IMR-90 (cell line): ENCODE data around the gene EML4. TPM values are rescaled to one million over a fixed set of nuclear protein-coding genes. Genes with fewer than 3 reads are reported as not detected.

Experiments
- ATAC-seq: fragments of 200-7000 bp; cut with Tn5 transposase; 2 replicates; pipeline ENCODE4 v1.9.1; 2020; ENCODE audit warnings: low read depth, mild to moderate bottlenecking, moderate library complexity
- BruUV-seq: library from RNA; stranded (reverse); fragments of 400-500 nt; replicated peaks from 2 replicates; lab custom pipeline; 2021; lab: Mats Ljungman, UMichigan
- CTCF ChIA-PET: fragments of 300-600 bp; formaldehyde crosslinking; extraction: SDS; loops from one replicate; lab custom pipeline; 2021; ENCODE audit warnings: antibody characterized with exemption; lab: Yijun Ruan, JAX
- POLR2A ChIA-PET: fragments of 300-600 bp; sonication (Branson Sonifier 250); formaldehyde crosslinking; loops from one replicate; lab custom pipeline; 2022; ENCODE audit warnings: antibody characterized with exemption; ENCODE audit not compliant: unreplicated experiment; lab: Charles Lee
- DNase-seq: peaks from one replicate; pipeline ENCODE4 v3.0.0; 2013
- H2AFZ ChIP-seq: replicated peaks from 2 replicates; pipeline ENCODE3; 2013; ENCODE audit warnings: low read length, mild to moderate bottlenecking; ENCODE audit not compliant: poor library complexity
- H2AK5ac ChIP-seq: 2 replicates; pipeline ENCODE4 v1.6.1; 2013; ENCODE audit warnings: low read depth, low read length, inconsistent platforms
- H2AK9ac ChIP-seq: replicated peaks from 2 replicates; pipeline ENCODE3; 2013; ENCODE audit warnings: mild to moderate bottlenecking, low read depth, low read length, moderate library complexity; ENCODE audit not compliant: poor library complexity
- H2BK120ac ChIP-seq: 2 replicates; pipeline ENCODE4 v1.6.1; 2013; ENCODE audit warnings: low read depth, low read length, inconsistent platforms
- H2BK15ac ChIP-seq: 3 replicates; pipeline ENCODE4 v1.6.1; 2013; ENCODE audit warnings: low read depth, low read length, inconsistent platforms
- H2BK20ac ChIP-seq: 2 replicates; pipeline ENCODE4 v1.6.1; 2013; ENCODE audit warnings: low read depth, mild to moderate bottlenecking, inconsistent platforms, low read length, moderate library complexity
- H2BK5ac ChIP-seq: 2 replicates; pipeline ENCODE4 v1.6.1; 2013; ENCODE audit warnings: mild to moderate bottlenecking, low read depth, low read length, inconsistent platforms; ENCODE audit not compliant: poor library complexity, severe bottlenecking
- H3K14ac ChIP-seq: replicated peaks from 2 replicates; pipeline ENCODE4 v1.6.1; 2013; ENCODE audit warnings: low read depth, low read length, inconsistent platforms
- H3K18ac ChIP-seq: 2 replicates; pipeline ENCODE4 v1.6.1; 2013; ENCODE audit warnings: low read depth, low read length, control low read depth
- H3K23ac ChIP-seq: 2 replicates; pipeline ENCODE4 v1.6.1; 2013; ENCODE audit warnings: low read depth, low read length, inconsistent platforms
- H3K27ac ChIP-seq: 2 replicates; pipeline ENCODE4 v1.5.1; 2013; ENCODE audit warnings: mild to moderate bottlenecking, control low read depth, low read length; ENCODE audit not compliant: insufficient read depth
- H3K27me3 ChIP-seq: 2 replicates; pipeline ENCODE4 v1.6.1; 2013; ENCODE audit warnings: low read length; ENCODE audit not compliant: control insufficient read depth, insufficient read depth
- H3K36me3 ChIP-seq: 2 replicates; pipeline ENCODE4 v1.6.1; 2013; ENCODE audit warnings: low read length, mixed read lengths; ENCODE audit not compliant: control insufficient read depth, insufficient read depth
- H3K4ac ChIP-seq: 2 replicates; pipeline ENCODE4 v1.6.1; 2013; ENCODE audit warnings: low read depth, low read length, inconsistent platforms
- H3K4me1 ChIP-seq: 2 replicates; pipeline ENCODE4 v1.6.1; 2013; ENCODE audit warnings: low read length, mixed read lengths; ENCODE audit not compliant: control insufficient read depth, insufficient read depth
- H3K4me2 ChIP-seq: 2 replicates; pipeline ENCODE4 v1.6.1; 2013; ENCODE audit warnings: low read depth, mild to moderate bottlenecking, control low read depth, low read length, moderate library complexity
- H3K4me3 ChIP-seq: 2 replicates; pipeline ENCODE4 v1.5.1; 2013; ENCODE audit warnings: low read depth, mild to moderate bottlenecking, control low read depth, low read length, moderate library complexity; ENCODE audit not compliant: insufficient read depth
- H3K56ac ChIP-seq: 2 replicates; pipeline ENCODE4 v1.6.1; 2013; ENCODE audit warnings: low read length, inconsistent platforms; ENCODE audit not compliant: insufficient read depth; ENCODE audit errors: extremely low read depth
- H3K79me1 ChIP-seq, 2 experiments: 2 replicates each; pipeline ENCODE4 v1.6.1; 2013; ENCODE audit warnings: low read length in 2 of 2, inconsistent platforms in 1 of 2, low read depth in 1 of 2
- H3K9ac ChIP-seq: 2 replicates; pipeline ENCODE4 v1.6.1; 2013; ENCODE audit warnings: low read depth, low read length, control low read depth
- H3K9me1 ChIP-seq: 2 replicates; pipeline ENCODE4 v1.6.1; 2013; ENCODE audit warnings: low read length, inconsistent platforms; ENCODE audit not compliant: insufficient read depth
- H3K9me3 ChIP-seq: 2 replicates; pipeline ENCODE4 v1.6.1; 2013; ENCODE audit warnings: low read length; ENCODE audit not compliant: control insufficient read depth, insufficient read depth
- H4K20me1 ChIP-seq: 2 replicates; pipeline ENCODE4 v1.6.1; 2013; ENCODE audit warnings: low read length, inconsistent platforms; ENCODE audit not compliant: insufficient read depth
- H4K5ac ChIP-seq: 2 replicates; pipeline ENCODE4 v1.6.1; 2013; ENCODE audit warnings: mild to moderate bottlenecking, low read depth, low read length, control low read depth
- H4K8ac ChIP-seq, 2 experiments: 2 replicates each; pipeline ENCODE4 v1.6.1; 2013; ENCODE audit warnings: low read depth in 2 of 2, low read length in 2 of 2, control low read depth in 1 of 2, inconsistent platforms in 1 of 2
- H4K91ac ChIP-seq: 2 replicates; pipeline ENCODE4 v1.6.1; 2013; ENCODE audit warnings: low read depth, low read length, inconsistent platforms; ENCODE audit not compliant: insufficient read depth
- CEBPB ChIP-seq: IDR thresholded peaks from 2 replicates; pipeline ENCODE4 v1.6.1; 2012; ENCODE audit warnings: low read depth, low read length, improper control_type of control experiment
- CHD1 ChIP-seq: IDR thresholded peaks from 2 replicates; pipeline ENCODE4 v1.6.1; 2012; ENCODE audit warnings: low read depth, low read length, improper control_type of control experiment
- RAD21 ChIP-seq: IDR thresholded peaks from 2 replicates; pipeline ENCODE4 v1.6.1; 2012; ENCODE audit warnings: low read length, improper control_type of control experiment
- RCOR1 ChIP-seq: IDR thresholded peaks from 2 replicates; pipeline ENCODE4 v1.6.1; 2012; ENCODE audit warnings: mild to moderate bottlenecking, low read length, improper control_type of control experiment; ENCODE audit not compliant: insufficient replicate concordance
- RFX5 ChIP-seq: IDR thresholded peaks from 2 replicates; pipeline ENCODE4 v1.8.0; 2012; ENCODE audit warnings: low read depth, mild to moderate bottlenecking, low read length, moderate library complexity
- SMC3 ChIP-seq: fragments of 150-350 bp; IDR thresholded peaks from 2 replicates; pipeline ENCODE4 v1.6.1; 2016; ENCODE audit warnings: low read depth, mild to moderate bottlenecking, antibody characterized with exemption, low read length, moderate library complexity
- WGBS, 2 experiments: methylation state at CpG; one replicate each; pipeline versions ENCODE4 v1.1.5 to v1.1.7; 2013; ENCODE audit warnings: missing lambda C conversion rate in 2 of 2; ENCODE audit not compliant: insufficient read length in 1 of 2; ENCODE audit errors: extremely low coverage in 2 of 2; 5-methylcytosine and 5-hydroxymethylcytosine counted together
- dilution Hi-C: fragments of 300-500 bp; cut with HindIII; formaldehyde crosslinking; loops from one replicate; pipeline ENCODE4 v1.14.3; 2018; ENCODE audit warnings: low sequenced_read_pairs; ENCODE audit not compliant: unreplicated experiment
- in situ Hi-C: fragments of 300-500 bp; cut with MboI; formaldehyde crosslinking; loops from 3 replicates; pipeline ENCODE4 v1.14.3; 2019; ENCODE audit warnings: low sequenced_read_pairs, inconsistent platforms, mixed read lengths
- intact Hi-C: fragments of 100-400 bp; cut with micrococcal nuclease; formaldehyde crosslinking; loops from 2 replicates; pipeline ENCODE4 v1.10.0; 2022
- polyA plus RNA-seq, 3 experiments: library from polyadenylated mRNA; depleted of rRNA; stranded (reverse); fragments of >200 nt; gene quantifications; 2 replicates each; pipeline ENCODE4 v1.2.3, GENCODE V29; 2012; ENCODE audit warnings: low replicate concordance in 1 of 3
- total RNA-seq: library from RNA; depleted of rRNA; stranded (reverse); fragments of >200 nt; gene quantifications from 2 replicates; pipeline ENCODE4 v1.2.3, GENCODE V29; 2012

EML4 gene
- total and polyA plus RNA-seq, 2 of the 4 experiments (the other 2 are of a cell fraction) = 29.7 to 73.7 TPM

DNA sequence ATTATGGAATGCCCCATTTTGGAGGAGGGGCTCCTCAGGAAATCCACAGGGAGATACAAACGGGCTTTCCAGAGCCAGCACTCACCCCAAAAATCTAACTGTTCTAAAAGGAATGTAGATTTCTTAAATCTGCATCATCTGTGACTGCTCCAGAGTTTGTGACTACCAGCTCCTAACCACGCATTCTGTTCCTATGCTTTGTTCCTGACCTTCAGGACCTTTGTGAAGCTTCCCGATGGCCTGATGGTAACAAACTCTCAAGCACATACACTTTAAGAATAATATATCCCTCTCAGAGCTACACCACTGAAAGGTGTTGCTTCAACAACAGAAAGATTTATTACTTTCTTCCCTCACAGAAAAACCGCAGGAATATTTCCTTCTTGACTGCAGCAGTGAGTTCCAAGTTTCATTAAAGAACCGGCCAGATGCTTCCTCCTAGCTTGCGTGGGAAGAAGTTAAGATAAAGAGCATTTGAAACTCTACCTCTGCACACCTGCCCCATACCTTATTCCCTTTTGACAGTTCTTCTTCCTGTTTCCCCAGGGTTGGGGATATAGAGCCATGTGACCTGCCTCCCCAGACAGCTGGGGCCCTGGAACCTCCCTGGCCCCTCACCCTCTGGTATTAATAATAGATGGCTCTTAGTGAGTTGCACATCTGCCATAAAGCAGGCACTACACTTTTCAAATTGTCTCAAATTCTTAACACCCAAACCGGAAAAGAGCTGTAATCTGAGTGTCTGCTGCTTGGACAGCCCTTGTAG, 40.2 kb upstream of the EML4 start (continued):
- TF ChIP-seq RFX5 = no peak

DNA sequence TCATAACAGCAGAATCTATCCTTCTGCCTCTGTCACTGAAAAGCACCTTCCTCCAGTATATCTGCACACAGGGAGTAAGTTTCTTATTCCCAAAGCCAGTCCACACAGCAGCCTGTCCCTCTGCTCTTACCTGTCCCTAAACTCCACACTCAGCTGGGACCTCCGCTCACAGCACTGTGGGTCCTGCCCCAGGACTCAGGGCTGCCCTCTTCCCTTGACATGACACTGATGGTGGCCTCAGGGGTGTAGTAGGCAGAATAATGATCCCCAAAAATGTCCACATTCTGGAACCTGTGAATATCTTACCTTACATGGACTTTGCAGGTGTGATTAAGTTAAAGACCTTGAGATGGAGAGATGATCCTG, 39.7 kb upstream of the EML4 start:
- Histone ChIP-seq H3K4ac (peak overlapping the region; percentile 71), H4K5ac (0 out of 2 replicates have a peak overlapping the region, but pooled peaks have one; percentile 2), H3K4me3 (no peak overlapping the region), H3K9me1 (peaks cover 8% of the 10 kb centered on the region), H3K23ac (peak overlapping the region; percentile 61; the same call in 1 of the 2 replicates), H4K20me1 (no peaks in the 10 kb centered on the region), H3K4me1 (peaks cover 34% of the 10 kb centered on the region), H2AK9ac (no peak overlapping the region), H3K4me2 (no peak overlapping the region), H3K27me3 (no peaks in the 10 kb centered on the region), H4K8ac (peak overlapping the region in 1 of 2 experiments; percentile 45; a peak in 2 of 4 replicates), H2BK15ac (peak overlapping the region; percentile 80; the same call in 2 of the 3 replicates), H2BK20ac (peak overlapping the region; percentile 47; the same call in 1 of the 2 replicates), H3K27ac (no peak overlapping the region), H3K36me3 (no peaks in the 10 kb centered on the region), H3K79me1 (no peaks in the 10 kb centered on the region), H3K9me3 (no peaks in the 10 kb centered on the region), H3K56ac (no peak overlapping the region), H2BK5ac (no peak overlapping the region), H2AFZ (peak overlapping the region; percentile 54), H2BK120ac (peak overlapping the region; percentile 77), H3K18ac (peak overlapping the region; percentile 72), H3K14ac (peak overlapping the region; percentile 53; the same call in 1 of the 2 replicates), H3K9ac (no peak overlapping the region), H2AK5ac (peak overlapping the region; percentile 80), H4K91ac (peak overlapping the region; percentile 62)
- no TSS peak for BruUV-seq
- DNase-seq (no peak), ATAC-seq (no peak)
- dilution Hi-C loops (no loop called here), in situ Hi-C loops (no loop called here), intact Hi-C loops (no loop called here)
- TF ChIP-seq RCOR1 (no peak), CHD1 (no peak), SMC3 (no peak), CEBPB (no peak), RAD21 (no peak)
- POLR2A ChIA-PET = no interaction called here
- CTCF ChIA-PET = interaction anchor here (0.9 kb wide), 1 partner anchor 13 kb away, joined by 3 read pairs; no protein-coding TSS in a partner anchor
- WGBS, 2 experiments = no CpG with 5 or more reads among the region's 1 CpG
